WTC11 (cell line): ENCODE measurements around the gene AKAP13. TPM values are rescaled to one million over a fixed set of nuclear protein-coding genes. Genes with fewer than 3 reads are reported as not detected.

ENCODE experiments used
- ATAC-seq: fragments of 200-7000 bp; cut with Tn5 transposase; 2 replicates; pipeline ENCODE4 v1.10.0; 2021; ENCODE audit warnings: mild to moderate bottlenecking, moderate library complexity
- CTCF ChIA-PET: fragments of 300-600 bp; sonication (Branson Sonifier 250); formaldehyde crosslinking; loops from one replicate; lab custom pipeline; 2021; ENCODE audit warnings: antibody characterized with exemption; lab: Charles Lee
- POLR2A ChIA-PET: fragments of 350-600 bp; sonication (Branson Sonifier 250); formaldehyde crosslinking; loops from one replicate; lab custom pipeline; 2021; ENCODE audit warnings: antibody characterized with exemption; lab: Charles Lee
- DNase-seq: peaks from one replicate; pipeline ENCODE4 v3.0.0; 2021; ENCODE audit warnings: low spot score
- H3K27ac Mint-ChIP-seq: 2 replicates; pipeline ENCODE4 v1.8.0; 2021; ENCODE audit warnings: mixed read lengths
- H3K27me3 Mint-ChIP-seq: 2 replicates; pipeline ENCODE4 v1.8.0; 2021; ENCODE audit warnings: low read depth, mild to moderate bottlenecking, moderate library complexity, mixed read lengths
- H3K36me3 Mint-ChIP-seq: 2 replicates; pipeline ENCODE4 v1.8.0; 2021; ENCODE audit warnings: mixed read lengths
- H3K4me1 Mint-ChIP-seq: 2 replicates; pipeline ENCODE4 v1.8.0; 2022; ENCODE audit warnings: mixed read lengths
- H3K4me3 Mint-ChIP-seq: 2 replicates; pipeline ENCODE4 v1.8.0; 2021; ENCODE audit warnings: mild to moderate bottlenecking, moderate library complexity, mixed read lengths
- H3K9me3 Mint-ChIP-seq: 2 replicates; pipeline ENCODE4 v1.8.0; 2021; ENCODE audit warnings: mixed read lengths
- JUN ChIP-seq: sonication (generic); formaldehyde crosslinking; IDR thresholded peaks from 2 replicates; pipeline ENCODE4 v1.8.0; 2023; ENCODE audit warnings: mild to moderate bottlenecking, missing genetic modification reagents
- NR3C1 ChIP-seq: sonication (generic); formaldehyde crosslinking; conservative IDR thresholded peaks from 2 replicates; pipeline ENCODE4 v1.8.1; 2023; ENCODE audit warnings: low read depth, mild to moderate bottlenecking, missing genetic modification reagents
- STAT6 ChIP-seq: sonication (generic); formaldehyde crosslinking; conservative IDR thresholded peaks from 2 replicates; pipeline ENCODE4 v1.8.1; 2023; ENCODE audit warnings: mild to moderate bottlenecking, low read depth, missing genetic modification reagents, moderate library complexity
- TEAD1 ChIP-seq: sonication (generic); formaldehyde crosslinking; IDR thresholded peaks from 2 replicates; pipeline ENCODE4 v1.8.0; 2022; ENCODE audit warnings: mild to moderate bottlenecking, missing genetic modification reagents
- ZNF232 ChIP-seq: sonication (generic); formaldehyde crosslinking; IDR thresholded peaks from 2 replicates; pipeline ENCODE4 v1.8.0; 2022; ENCODE audit warnings: mild to moderate bottlenecking, missing genetic modification reagents
- ZNF263 ChIP-seq: sonication (generic); formaldehyde crosslinking; IDR thresholded peaks from 2 replicates; pipeline ENCODE4 v1.8.1; 2022; ENCODE audit warnings: low read depth, mild to moderate bottlenecking, moderate library complexity, missing genetic modification reagents
- ZNF423 ChIP-seq: fragments of 250-450 bp; sonication (Bioruptor Pico); IDR thresholded peaks from 2 replicates; pipeline ENCODE4 v2.1.2; 2022; ENCODE audit warnings: mild to moderate bottlenecking, moderate library complexity
- ZNF425 ChIP-seq: fragments of 250-450 bp; sonication (Bioruptor Pico); conservative IDR thresholded peaks from 2 replicates; pipeline ENCODE4 v1.9.0; 2021; ENCODE audit warnings: mild to moderate bottlenecking
- total RNA-seq: library from RNA; stranded (reverse); gene quantifications from 3 replicates; pipeline ENCODE4 v1.2.3, GENCODE V29; 2021
- TF ChIP-seq, protein P1 (sequence below): fragments of 200-600 bp; IDR thresholded peaks from 2 replicates; pipeline ENCODE4 v1.8.0; 2022; ENCODE audit warnings: antibody characterized with exemption
- TF ChIP-seq, protein P2 (sequence below): fragments of 250-450 bp; sonication (Bioruptor Pico); IDR thresholded peaks from 2 replicates; pipeline ENCODE4 v1.9.0; 2021; ENCODE audit warnings: moderate library complexity, mild to moderate bottlenecking, inconsistent platforms, borderline replicate concordance
- TF ChIP-seq, protein P3 (sequence below): sonication (generic); formaldehyde crosslinking; IDR thresholded peaks from 2 replicates; pipeline ENCODE4 v1.8.1; 2023; ENCODE audit warnings: mild to moderate bottlenecking, missing genetic modification reagents
- TF ChIP-seq, protein P4 (sequence below): sonication (generic); formaldehyde crosslinking; IDR thresholded peaks from 2 replicates; pipeline ENCODE4 v1.8.0; 2022; ENCODE audit warnings: mild to moderate bottlenecking, missing genetic modification reagents
- TF ChIP-seq, protein P5 (sequence below): sonication (generic); formaldehyde crosslinking; IDR thresholded peaks from 2 replicates; pipeline ENCODE4 v1.8.1; 2023; ENCODE audit warnings: mild to moderate bottlenecking, moderate library complexity, missing genetic modification reagents
- TF ChIP-seq, protein P6 (sequence below): sonication (generic); formaldehyde crosslinking; IDR thresholded peaks from 2 replicates; pipeline ENCODE4 v1.8.1; 2022; ENCODE audit warnings: mild to moderate bottlenecking, moderate library complexity, missing genetic modification reagents
- TF ChIP-seq, protein P7 (sequence below): sonication (generic); formaldehyde crosslinking; conservative IDR thresholded peaks from 2 replicates; pipeline ENCODE4 v1.8.1; 2022; ENCODE audit warnings: mild to moderate bottlenecking, missing genetic modification reagents

Gene AKAP13
- total RNA-seq, 1 experiment from 2014 or later = 50.3 TPM

GRCh38 chr15:85755471-85755870 is 375.1 kb downstream of the AKAP13 start (continued):
- TF ChIP-seq ZNF423 (CRISPR knock-in tag) (no peak), ZNF232 (CRISPR knock-in tag) (no peak)
- TF ChIP-seq, protein P1, sequence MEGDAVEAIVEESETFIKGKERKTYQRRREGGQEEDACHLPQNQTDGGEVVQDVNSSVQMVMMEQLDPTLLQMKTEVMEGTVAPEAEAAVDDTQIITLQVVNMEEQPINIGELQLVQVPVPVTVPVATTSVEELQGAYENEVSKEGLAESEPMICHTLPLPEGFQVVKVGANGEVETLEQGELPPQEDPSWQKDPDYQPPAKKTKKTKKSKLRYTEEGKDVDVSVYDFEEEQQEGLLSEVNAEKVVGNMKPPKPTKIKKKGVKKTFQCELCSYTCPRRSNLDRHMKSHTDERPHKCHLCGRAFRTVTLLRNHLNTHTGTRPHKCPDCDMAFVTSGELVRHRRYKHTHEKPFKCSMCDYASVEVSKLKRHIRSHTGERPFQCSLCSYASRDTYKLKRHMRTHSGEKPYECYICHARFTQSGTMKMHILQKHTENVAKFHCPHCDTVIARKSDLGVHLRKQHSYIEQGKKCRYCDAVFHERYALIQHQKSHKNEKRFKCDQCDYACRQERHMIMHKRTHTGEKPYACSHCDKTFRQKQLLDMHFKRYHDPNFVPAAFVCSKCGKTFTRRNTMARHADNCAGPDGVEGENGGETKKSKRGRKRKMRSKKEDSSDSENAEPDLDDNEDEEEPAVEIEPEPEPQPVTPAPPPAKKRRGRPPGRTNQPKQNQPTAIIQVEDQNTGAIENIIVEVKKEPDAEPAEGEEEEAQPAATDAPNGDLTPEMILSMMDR = no peak
- TF ChIP-seq, protein P2, sequence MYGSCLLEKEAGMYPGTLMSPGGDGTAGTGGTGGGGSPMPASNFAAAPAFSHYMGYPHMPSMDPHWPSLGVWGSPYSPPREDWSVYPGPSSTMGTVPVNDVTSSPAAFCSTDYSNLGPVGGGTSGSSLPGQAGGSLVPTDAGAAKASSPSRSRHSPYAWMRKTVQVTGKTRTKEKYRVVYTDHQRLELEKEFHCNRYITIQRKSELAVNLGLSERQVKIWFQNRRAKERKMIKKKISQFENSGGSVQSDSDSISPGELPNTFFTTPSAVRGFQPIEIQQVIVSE (CRISPR knock-in tag) = no peak
- TF ChIP-seq, protein P3, sequence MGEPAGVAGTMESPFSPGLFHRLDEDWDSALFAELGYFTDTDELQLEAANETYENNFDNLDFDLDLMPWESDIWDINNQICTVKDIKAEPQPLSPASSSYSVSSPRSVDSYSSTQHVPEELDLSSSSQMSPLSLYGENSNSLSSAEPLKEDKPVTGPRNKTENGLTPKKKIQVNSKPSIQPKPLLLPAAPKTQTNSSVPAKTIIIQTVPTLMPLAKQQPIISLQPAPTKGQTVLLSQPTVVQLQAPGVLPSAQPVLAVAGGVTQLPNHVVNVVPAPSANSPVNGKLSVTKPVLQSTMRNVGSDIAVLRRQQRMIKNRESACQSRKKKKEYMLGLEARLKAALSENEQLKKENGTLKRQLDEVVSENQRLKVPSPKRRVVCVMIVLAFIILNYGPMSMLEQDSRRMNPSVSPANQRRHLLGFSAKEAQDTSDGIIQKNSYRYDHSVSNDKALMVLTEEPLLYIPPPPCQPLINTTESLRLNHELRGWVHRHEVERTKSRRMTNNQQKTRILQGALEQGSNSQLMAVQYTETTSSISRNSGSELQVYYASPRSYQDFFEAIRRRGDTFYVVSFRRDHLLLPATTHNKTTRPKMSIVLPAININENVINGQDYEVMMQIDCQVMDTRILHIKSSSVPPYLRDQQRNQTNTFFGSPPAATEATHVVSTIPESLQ = no peak

DNA sequence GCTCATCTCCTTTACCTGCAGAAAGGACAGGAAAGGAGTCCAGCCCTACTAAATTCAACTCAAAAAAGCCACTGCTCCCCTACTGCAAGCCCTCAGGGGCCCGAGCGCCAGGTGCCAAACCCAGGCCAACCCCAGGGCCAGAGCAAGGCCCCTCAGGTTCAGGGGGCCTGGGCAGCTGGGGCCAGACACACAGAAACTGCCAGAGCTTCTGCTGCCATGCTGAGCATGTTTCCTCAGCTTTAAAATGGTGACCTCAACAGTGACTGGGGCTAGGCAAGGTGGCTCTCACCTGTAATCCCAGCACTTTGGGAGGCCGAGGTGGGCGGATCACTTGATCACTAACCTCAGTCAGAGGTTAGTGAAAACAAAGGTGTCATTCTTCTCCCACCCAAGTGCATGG is 375.5 kb downstream of the AKAP13 start:
- no peak for DNase-seq
- H3K36me3 Mint-ChIP-seq = peaks cover 23% of the 10 kb centered on the region
- TF ChIP-seq STAT6 (CRISPR knock-in tag) (no peak), TEAD1 (CRISPR knock-in tag) (no peak), NR3C1 (CRISPR knock-in tag) (no peak), JUN (CRISPR knock-in tag) (no peak), ZNF263 (CRISPR knock-in tag) (no peak), ZNF425 (no peak)
- TF ChIP-seq, protein P4, sequence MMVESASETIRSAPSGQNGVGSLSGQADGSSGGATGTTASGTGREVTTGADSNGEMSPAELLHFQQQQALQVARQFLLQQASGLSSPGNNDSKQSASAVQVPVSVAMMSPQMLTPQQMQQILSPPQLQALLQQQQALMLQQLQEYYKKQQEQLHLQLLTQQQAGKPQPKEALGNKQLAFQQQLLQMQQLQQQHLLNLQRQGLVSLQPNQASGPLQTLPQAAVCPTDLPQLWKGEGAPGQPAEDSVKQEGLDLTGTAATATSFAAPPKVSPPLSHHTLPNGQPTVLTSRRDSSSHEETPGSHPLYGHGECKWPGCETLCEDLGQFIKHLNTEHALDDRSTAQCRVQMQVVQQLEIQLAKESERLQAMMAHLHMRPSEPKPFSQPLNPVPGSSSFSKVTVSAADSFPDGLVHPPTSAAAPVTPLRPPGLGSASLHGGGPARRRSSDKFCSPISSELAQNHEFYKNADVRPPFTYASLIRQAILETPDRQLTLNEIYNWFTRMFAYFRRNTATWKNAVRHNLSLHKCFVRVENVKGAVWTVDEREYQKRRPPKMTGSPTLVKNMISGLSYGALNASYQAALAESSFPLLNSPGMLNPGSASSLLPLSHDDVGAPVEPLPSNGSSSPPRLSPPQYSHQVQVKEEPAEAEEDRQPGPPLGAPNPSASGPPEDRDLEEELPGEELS = no peak
- TF ChIP-seq, protein P5, sequence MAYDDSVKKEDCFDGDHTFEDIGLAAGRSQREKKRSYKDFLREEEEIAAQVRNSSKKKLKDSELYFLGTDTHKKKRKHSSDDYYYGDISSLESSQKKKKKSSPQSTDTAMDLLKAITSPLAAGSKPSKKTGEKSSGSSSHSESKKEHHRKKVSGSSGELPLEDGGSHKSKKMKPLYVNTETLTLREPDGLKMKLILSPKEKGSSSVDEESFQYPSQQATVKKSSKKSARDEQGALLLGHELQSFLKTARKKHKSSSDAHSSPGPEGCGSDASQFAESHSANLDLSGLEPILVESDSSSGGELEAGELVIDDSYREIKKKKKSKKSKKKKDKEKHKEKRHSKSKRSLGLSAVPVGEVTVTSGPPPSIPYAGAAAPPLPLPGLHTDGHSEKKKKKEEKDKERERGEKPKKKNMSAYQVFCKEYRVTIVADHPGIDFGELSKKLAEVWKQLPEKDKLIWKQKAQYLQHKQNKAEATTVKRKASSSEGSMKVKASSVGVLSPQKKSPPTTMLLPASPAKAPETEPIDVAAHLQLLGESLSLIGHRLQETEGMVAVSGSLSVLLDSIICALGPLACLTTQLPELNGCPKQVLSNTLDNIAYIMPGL (CRISPR knock-in tag) = no peak
- TF ChIP-seq, protein P1 = no peak
- TF ChIP-seq, protein P6, sequence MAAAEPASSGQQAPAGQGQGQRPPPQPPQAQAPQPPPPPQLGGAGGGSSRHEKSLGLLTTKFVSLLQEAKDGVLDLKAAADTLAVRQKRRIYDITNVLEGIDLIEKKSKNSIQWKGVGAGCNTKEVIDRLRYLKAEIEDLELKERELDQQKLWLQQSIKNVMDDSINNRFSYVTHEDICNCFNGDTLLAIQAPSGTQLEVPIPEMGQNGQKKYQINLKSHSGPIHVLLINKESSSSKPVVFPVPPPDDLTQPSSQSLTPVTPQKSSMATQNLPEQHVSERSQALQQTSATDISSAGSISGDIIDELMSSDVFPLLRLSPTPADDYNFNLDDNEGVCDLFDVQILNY (CRISPR knock-in tag) = no peak
- TF ChIP-seq, protein P7, sequence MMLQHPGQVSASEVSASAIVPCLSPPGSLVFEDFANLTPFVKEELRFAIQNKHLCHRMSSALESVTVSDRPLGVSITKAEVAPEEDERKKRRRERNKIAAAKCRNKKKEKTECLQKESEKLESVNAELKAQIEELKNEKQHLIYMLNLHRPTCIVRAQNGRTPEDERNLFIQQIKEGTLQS (CRISPR knock-in tag) = no peak
- ChIA-PET POLR2A (no interaction called here), CTCF (no interaction called here)
- ATAC-seq = no peak
- no peak overlapping the region for H3K4me3 Mint-ChIP-seq
- no peak overlapping the region for H3K27ac Mint-ChIP-seq
- H3K9me3 Mint-ChIP-seq = no peaks in the 10 kb centered on the region
- no peaks in the 10 kb centered on the region for H3K27me3 Mint-ChIP-seq
- H3K4me1 Mint-ChIP-seq = peaks cover 37% of the 10 kb centered on the region
